HG03442 (cell line): ENCODE data around the gene ANGEL2.
"Not testable (repeated sequence)": the region's sequence is repeated elsewhere in the genome, so short reads cannot be mapped to it uniquely, and the experiment has no call there.

Experiments used
- ATAC-seq: cut with Tn5 transposase; IDR thresholded peaks from one replicate; pipeline ENCODE4 v1.9.1; 2021; ENCODE audit warnings: mild to moderate bottlenecking, moderate library complexity; ENCODE audit not compliant: unreplicated experiment

ANGEL2 gene

DNA sequence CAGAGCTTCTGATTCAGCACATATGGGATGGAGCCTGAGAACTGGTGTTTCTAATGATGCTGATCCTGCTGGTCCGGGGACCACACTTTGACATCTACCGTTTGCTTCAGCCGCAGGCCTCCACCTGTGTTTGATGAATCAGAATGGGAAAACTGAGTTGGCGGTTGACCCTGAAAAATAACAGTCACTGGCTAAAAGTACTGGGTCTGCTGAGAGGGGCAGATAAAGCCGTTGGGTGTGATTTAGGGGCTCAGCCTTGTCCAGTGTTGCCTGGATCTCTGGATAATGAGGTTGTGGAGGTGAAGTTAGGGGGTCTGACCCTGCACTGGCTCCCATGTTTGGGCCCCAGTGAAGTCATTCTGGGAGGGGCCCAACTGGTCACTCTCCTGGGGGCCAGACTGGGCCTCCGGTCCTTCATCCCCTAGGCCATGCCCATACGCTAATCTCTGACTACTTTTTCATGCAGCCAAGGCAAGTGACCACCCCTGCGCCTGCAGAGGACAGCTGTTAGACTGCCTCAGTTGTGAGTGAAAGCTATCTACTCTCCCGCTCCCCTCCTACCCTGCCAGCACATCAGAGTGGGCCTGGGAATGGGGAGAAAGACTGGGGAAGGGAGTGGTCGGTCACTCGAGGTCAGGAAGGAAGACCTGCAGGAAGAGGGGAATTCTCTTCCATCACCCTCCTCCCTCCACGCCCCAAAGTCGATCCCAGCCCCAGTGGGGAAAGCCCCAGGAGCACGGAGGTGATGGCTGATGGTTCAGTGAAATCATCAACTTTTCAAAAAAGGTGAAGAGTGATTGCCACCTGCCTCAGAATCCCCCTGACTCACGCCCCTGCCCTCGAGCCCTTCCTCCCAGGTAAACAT, 37.7 kb downstream of the ANGEL2 start:
- peak; percentile 38 for ATAC-seq

DNA sequence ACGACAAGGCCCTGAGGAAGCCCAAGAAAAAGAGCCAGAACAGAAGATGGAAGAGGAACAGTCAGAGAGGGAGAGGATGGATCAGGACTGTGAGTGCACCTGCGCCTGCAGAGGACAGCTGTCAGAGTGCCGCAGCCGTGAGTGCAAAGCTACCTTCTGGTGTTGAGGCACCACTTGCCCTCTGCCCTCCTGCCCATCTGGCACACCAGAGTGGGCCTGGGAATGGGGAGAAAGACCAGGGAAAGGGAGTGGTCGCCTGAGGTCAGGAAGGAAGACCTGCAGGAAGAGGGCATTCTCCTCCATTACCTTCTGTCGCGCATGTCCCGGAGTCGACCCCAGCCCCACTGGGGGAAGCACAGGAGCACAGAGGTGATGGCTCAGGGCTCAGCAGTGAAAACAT, 39.1 kb downstream of the ANGEL2 start:
- no peak for ATAC-seq

DNA sequence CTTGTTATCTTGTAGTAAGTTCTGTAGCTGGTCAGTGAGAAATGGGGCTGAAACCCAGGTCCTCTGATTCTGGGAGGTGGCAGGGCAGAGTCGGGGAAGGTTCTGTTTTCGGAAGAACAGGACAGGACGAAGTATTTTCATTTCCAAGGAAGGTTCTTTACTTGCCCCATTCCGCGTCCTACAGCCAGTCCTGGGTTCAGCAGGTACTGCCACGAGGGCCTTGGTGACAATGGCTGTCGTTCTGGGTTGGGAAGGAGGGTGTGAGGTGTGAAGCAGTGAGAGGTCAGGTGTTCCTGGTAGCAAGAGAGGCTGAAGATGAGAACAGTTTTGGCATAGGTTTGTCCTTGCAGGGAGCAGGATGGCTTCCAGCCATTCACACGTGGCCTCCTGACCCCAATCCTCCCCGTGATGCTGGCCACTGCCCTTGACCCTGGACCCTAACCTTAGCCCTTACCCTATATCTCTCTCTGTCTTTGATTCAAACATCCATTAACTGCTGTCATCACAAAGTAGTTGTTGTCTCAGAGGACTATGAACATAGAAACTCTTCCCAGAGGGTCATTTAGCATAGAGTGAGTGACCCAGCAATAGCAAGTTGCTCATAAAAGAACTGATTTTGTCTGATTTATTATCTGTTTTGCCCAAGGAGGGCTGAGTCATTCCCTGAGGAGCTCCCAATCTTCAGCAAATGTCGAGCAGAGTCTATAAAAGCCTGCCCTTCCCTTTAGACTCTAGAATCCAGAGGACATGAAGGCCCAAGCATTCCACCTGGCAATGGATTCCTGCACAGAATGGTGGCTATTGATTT, 40.4 kb downstream of the ANGEL2 start:
- ATAC-seq = no peak

DNA sequence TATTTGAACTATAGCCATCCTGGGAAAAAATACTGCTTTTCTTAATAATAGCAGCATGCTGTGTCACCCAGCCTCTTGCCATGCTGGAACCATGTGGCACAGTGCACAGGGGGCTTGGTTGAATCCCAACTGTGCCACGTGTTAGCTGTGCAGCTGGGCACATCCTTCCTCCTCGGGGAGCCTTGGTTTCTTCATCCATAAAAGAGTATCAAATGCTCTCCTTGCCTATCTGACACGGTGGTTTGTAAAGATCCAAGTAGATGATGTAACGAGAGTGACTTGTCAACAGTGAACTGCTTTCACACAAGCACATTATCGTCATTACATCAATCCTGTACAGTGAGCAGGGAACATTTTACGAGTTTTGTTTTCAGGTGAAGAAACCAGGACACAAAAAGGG, 41.0 kb downstream of the ANGEL2 start:
- ATAC-seq = no peak

DNA sequence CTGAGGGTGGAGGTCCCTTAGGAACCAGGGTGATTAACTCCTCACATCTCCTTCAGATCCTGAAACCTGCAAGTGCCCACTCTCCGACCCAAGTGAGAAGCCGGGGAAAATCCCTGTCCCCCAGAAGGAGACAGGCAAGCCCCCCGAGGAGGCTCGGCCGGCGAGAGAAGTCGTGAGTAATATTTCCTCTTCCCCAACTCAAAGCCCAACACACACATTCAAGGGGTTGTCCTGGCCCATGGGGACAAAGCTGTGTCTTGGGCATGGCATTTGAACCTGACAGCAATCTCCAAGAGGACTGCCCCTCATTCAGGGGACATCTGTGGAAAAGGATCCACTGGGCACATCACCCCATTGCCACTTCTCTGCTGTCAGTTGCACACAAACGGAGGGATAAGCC, 41.8 kb downstream of the ANGEL2 start:
- no peak for ATAC-seq

DNA sequence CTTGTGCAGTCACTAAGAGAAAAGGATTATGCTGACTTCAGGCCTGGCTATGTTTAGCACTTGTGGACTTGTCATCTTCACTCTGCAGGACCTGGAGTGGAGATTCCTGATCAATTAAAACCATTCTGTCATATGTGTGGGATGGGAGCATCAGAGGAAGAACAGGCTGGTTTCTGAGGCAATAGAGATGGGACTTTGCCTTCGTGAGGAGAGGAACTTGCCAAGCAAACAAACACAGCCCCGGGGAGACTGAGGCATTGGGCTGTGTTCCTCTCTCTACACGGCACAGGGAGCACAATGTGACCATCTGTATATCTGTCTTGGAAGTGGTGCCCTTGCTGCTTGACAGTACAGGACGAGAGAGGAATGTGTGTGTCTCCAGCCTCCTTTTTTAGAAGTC, 42.2 kb downstream of the ANGEL2 start:
- no peak for ATAC-seq

DNA sequence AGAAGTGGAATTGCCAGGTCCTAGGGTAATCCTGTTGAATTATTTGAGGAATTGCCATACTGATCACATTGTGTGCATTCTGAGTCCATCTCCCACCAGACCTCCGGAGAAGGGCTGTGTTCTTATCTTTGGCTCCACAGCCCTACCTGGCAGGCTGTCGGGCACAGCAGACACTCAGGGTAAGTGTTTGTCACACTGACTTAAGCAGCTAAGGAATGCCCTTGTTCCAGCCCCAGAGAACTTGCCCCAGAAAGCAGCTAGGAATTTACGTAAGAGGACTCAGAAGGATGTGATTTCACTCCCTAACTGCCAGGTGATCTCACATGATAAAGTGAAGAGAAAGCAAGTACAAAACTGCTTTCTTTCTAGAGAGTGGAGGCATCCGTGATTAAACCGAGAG, 44.4 kb downstream of the ANGEL2 start:
- ATAC-seq = no peak

DNA sequence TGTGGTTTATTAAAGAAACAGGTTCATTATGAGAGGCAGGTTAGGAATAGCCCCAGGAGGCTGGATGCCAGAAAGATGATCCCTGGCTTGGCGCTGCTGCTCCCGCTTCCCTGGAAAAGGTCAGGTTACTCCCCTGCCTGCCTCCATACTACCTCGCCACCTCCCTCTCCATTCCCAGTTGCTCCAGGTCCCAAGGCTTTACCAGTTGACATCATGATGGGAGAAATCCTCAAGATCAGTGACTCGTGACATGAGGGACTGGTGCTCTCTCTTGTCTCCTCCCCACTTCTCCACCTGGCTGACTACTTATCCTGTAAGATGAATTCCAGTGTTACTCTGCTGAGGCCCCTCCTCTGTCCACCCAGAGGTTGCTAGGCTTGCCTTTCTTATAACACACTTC, 45.6 kb downstream of the ANGEL2 start:
- no peak for ATAC-seq

DNA sequence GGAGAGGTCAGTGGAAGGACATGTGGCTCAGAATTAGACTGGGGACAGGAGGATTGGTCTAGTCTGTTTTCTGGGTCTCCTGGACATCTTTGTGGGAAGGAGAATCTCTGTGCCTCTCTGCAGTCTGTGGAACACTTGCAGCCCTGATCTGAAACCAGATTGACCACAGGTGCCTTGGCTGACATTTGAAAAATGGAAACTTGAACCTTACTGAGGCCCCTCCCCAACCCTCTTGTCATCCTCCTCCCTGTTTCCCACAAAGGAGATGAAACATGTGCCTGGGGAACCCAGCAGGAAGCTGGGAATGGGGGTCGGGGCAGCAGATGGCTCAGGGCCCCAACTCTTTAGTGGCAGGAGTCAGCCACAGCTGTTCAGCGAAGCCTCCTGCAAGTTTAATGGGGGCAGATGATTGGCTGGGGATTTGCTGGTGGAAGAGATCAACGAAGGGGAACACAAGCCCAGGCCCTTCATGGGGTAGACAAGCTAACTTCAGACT, 47.3 kb downstream of the ANGEL2 start:
- no peak for ATAC-seq

DNA sequence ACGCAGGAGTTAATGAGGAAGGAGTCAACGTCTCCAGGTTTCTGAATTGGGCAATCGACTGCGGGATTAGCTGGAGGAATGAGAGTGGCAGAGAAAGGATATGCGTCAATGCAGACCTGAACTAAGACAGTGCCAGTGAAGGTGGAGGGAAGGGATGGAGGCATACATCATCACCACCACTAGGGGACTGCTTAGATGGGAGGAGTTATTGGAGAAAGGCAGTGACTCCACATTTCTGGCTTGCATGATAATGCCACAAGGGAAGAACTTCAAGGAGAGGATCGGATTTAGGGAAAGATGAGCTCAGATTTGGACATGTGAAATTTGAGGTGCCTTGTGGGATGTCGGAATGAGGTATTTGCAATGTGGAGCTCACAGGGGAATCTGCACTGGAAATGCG, 47.9 kb downstream of the ANGEL2 start:
- ATAC-seq = peak; percentile 49

DNA sequence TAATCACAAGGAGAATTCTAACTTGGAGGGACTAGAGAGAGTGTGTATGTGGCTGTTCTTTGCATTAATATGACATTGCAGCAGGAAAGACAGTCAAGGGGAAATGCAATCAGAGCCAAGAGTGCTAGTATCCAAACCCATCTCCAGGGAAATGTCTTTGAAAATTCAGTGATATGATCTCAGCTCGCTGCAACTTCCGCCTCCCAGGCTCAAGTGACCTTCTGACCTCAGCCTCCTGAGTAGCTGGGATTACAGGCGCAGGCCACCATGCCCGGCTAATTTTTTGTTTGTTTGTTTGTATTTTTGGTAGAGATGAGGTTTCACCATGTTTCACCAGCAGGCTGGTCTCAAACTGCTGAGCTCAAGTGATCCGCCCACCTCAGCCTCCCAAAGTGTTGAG, 49.1 kb downstream of the ANGEL2 start:
- ATAC-seq = no peak

DNA sequence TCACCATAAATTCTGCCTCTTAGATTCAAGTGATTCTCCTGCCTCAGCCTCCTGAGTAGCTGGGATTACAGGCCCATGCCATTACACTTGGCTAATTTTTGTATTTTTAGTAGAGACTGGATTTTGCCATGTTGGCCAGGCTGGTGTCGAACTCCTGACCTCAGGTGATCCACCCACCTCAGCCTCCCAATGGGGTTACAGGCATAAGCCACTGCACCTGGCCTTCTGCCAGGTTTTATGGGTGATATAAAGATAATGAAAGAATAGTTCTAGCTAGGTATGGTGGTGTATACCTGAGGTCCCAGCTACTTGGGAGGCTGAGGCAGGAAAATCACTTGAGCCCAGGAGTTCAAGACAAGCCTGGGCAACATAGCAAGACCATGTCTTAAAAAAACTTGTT, 50.7 kb downstream of the ANGEL2 start:
- ATAC-seq = not testable (repeated sequence)

DNA sequence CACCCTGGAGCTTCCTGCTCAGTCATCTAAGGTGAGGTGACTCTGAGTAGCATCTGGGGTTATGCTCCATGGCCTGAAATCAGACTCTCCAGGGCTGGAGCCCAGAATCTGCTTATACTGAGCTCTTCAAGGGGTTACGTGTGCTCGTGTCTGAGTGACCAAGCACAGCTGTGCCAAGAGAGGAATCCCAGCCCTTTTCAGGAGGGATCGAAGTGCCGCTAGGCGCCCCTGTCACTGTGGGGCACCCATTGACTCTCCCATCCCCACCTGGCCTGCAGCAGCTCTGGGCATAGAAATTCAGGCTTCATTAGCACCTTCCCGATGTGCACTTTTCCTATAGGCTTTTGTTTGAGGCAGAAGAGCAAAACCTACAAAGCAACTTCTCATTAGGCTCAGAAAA, 51.6 kb downstream of the ANGEL2 start:
- no peak for ATAC-seq

DNA sequence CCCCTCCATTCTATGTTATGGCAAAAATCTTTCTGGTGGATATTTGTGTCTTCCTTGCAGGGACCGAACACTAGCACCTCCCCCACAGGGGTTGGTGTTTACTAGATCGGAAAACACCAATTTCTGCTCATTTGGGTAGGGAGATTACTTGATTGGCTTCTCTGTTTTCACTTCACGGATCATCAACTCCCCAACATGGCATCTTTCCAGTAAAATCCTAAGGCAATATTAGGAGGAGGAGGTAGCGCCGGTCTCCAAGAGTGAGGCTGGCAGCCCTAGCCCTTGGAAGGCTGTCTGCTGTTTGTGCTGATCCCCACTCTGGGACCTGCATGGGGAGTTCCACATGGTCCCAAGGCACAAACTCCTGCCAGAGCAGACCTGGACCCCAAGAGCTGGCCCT, 53.2 kb downstream of the ANGEL2 start:
- ATAC-seq = no peak

DNA sequence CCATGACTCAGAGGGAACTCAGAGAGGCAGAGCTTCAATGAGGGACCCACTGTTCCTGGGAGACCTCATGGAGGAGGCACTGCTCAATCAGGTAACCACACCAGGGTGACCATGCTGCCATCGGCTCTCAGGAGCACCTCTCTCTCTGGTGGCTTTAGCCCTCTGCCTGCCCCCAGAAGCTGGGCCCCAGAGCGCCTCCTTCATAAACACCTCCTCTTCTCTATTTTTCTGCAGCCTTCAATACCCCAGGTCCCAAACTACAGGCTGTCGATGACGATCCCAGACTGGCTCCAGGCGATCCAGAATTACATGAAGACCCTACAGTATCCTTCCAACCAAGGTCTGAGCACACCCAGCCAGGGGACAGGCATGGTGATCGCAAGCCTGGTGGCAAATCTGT, 54.7 kb downstream of the ANGEL2 start:
- no peak for ATAC-seq

DNA sequence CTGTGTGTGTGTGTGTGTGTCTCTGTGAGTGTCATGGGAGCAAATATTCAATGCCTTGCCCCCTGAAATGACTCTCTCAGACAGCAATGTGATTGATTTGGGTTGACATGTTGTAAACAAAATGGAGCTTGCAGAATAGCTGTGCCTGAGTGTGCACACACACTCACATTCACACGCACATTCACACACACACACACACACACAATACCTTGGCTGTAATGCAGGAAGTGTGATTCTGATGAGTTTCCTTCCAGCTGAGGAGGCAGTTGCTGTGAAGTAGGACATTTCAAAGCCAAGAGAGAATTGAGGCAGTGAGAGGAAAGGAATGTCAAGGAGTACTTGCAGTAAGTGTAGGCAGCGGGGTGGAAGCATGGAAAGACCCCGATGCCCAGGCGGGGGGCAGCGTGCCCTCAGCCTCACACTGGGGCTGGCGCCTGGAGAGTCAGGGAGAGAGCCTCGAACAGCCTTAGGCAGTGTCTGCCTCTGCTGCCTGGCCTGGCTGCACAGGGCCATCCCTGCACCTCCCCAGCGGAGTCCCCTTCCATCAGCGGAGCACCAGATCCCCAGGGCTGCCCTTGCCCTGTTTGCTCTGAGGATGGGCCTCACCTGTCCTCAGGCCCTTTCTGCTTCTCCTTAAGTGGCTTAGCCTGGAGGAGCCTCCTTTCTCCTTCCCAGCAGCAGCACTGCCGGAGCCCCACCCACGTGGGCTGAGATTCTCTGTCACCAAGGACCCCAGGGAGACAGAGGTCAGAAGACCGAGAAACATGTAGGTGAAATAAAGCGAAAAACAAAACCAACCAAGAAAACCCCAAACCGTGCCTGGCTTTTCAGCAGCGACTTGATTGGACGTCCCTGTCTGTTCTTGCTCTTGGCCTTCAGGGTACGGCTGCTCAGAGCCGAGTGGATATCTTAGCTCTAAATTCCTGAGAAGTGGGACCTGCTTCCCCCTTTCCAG, 56.1 kb downstream of the ANGEL2 start:
- ATAC-seq = peak; percentile 77

DNA sequence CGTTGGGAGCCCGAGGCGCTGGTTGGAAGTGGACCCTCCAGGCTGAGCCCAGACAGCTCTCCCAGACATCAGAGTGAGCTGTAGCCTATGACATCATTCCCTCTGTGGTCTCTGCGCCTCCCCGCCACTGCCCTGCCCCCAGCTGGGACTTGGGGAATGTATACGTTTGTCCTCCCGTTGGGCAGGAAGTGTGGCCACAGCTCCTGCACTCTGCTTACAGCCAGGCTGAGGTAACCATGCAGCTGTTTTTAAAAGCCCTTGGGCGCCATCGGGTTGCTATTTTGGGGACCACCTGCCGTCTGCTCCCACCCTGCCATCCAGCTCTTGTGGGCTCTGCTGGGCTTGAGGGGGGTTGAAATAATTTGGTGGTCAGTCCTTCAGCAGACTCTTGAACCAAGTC, 57.5 kb downstream of the ANGEL2 start:
- no peak for ATAC-seq

DNA sequence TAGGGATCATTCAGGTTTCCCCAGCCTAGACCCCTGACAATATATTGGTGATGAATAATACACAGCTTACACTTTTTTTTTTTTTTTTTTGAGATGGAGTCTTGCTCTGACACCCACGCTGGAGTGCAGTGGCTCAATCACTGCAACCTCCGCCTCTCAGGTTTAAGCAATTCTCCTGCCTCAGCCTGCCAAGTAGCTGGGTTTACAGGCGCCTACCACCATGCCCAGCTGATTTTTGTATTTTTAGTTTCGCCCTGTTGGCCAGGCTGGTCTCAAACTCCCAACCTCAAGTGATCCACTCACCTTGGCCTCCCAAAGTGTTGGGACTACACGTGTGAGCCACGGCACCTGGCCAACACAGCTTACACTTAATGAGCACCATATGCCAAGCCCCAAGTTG, 58.1 kb downstream of the ANGEL2 start:
- ATAC-seq = no peak

DNA sequence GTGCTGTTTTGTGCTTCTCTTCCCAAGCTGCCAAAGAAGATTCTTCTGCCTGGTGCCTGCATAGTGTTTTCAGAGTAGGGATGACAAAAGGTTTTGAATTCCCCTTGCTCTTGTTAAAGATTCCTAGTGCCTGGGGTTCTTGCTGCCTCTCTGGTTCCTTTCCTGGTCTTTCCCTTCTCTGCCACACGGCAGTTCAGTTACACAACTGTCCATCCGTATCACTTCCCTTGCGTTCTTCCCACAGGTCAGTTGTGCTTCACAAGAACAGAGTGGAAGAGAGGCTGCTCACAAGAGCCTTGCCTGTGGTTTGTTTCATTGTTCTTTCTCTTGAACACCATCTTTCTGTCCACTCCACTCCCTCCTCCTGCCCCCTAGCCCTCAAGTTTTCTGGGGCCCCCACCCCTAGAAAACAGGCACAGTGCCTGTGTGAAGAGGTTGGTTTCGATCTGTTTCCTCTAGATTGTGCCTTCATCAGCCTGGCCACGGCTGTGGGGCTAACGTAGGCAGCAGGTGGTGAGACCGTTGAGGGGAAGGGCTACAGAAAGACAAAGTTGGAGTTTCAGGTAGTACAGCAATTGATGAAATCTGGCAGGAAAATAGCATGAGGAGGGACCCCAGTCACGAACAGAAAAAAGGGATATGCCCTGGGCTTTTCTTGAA, 59.6 kb downstream of the ANGEL2 start:
- no peak for ATAC-seq

DNA sequence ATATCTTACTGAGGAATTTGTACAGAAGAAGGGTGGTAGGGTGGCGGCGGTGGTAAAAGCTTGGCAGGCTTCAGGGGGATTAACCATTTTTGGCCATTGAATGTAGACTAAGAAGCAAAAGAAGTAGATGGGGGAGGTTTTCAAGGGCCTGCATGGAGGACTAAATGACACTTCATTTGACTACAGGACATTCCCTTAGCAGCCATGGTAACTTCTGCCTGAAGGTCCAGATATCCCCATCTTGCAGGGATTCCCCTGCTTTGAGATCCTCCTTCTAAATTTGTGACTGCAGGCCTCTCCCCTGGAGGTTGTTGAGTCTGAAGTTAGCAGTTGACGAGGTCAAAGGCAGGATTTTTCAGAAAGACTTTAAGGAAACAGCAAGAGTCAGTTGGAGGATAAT, 60.6 kb downstream of the ANGEL2 start:
- no peak for ATAC-seq
